ENCODE measurements around the gene CYB5A. TPM values are rescaled to one million over a fixed set of nuclear protein-coding genes. Genes with fewer than 3 reads are reported as not detected.

Gene CYB5A
- total RNA-seq, 1 donor from 2014 or later, result 53.2 TPM

DNA sequence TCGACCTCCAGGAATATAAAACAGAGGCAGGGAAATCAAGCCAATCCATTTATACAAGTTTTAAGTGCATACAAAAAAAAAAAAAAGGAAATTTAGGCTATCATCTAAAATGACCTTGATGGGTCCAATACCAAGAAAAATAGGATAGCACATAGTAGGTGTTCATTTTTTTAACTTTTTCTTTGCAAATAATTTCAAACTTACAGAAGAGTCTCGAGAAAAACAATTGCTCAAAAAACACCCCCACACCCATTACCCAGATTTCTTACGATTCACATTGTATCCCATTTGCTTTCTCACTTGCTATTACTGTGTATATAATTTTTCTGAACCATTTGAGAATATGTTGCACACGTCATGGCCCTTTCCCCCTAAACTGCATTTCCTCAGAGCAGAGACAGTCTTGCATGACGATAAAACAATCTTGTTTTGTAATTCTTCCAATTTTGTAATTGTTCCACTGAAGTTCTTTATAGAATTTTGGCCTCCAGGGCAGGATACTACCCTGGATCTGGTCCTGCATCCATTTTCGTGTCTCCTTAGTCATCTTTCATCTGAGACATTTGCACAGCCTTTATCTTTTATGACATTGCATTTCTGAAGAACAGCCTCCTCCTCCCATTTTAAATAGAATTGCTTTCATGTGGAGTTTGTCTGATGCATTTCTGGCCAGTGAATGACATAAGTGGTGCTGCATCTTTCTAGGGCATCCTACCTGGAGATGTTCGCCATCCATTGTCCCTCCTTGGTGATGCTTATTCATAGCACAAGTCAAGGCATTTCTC is 68.9 kb downstream of the CYB5A start:
- no peaks in the 10 kb centered on the region for H3K36me3 ChIP-seq (ENCODE audit: control insufficient read depth, insufficient read depth, low read length)
- no peaks in the 10 kb centered on the region for H3K27me3 ChIP-seq (ENCODE audit: control insufficient read depth, insufficient read depth, low read length)
- TF ChIP-seq, protein P1, sequence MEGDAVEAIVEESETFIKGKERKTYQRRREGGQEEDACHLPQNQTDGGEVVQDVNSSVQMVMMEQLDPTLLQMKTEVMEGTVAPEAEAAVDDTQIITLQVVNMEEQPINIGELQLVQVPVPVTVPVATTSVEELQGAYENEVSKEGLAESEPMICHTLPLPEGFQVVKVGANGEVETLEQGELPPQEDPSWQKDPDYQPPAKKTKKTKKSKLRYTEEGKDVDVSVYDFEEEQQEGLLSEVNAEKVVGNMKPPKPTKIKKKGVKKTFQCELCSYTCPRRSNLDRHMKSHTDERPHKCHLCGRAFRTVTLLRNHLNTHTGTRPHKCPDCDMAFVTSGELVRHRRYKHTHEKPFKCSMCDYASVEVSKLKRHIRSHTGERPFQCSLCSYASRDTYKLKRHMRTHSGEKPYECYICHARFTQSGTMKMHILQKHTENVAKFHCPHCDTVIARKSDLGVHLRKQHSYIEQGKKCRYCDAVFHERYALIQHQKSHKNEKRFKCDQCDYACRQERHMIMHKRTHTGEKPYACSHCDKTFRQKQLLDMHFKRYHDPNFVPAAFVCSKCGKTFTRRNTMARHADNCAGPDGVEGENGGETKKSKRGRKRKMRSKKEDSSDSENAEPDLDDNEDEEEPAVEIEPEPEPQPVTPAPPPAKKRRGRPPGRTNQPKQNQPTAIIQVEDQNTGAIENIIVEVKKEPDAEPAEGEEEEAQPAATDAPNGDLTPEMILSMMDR (IDR thresholded peaks at IDR 0.05; ENCODE audit: insufficient read depth, low read length, severe bottlenecking), result no peak
- no peak overlapping the region for H3K4me3 ChIP-seq (ENCODE audit: low read depth, low read length)
- DNase-seq (ENCODE audit: low read depth), result no peak
- peak; percentile 81 for FAIRE-seq

DNA sequence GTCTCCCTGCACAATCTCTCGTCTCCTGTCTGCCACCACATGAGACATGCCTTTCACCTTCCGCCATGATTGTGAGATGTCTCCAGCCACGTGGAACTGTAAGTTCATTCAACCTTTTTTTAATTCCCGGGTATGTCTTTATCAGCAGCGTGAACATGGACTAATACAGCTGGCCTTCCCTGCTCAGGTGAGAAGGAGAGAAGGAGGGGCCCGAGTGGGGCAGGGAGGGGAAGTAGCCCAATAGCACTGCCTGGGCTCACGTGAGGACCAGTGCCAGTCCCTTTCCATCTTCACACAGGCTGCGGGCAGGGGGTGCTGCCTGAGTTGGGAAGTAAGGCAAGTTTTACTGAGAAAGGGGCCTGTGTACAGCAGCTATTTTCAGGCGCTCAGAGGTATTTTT is 70.7 kb downstream of the CYB5A start:
- no peaks in the 10 kb centered on the region for H3K27me3 ChIP-seq (ENCODE audit: control insufficient read depth, insufficient read depth, low read length)
- DNase-seq (ENCODE audit: low read depth), result no peak
- no peak for FAIRE-seq
- TF ChIP-seq, protein P1 (IDR thresholded peaks at IDR 0.05; ENCODE audit: insufficient read depth, low read length, severe bottlenecking), result no peak
- no peak overlapping the region for H3K4me3 ChIP-seq (ENCODE audit: low read depth, low read length)
- no peaks in the 10 kb centered on the region for H3K36me3 ChIP-seq (ENCODE audit: control insufficient read depth, insufficient read depth, low read length)

GRCh38 chr18:74219056-74219455 is 72.7 kb downstream of the CYB5A start:
- DNase-seq (ENCODE audit: low read depth) (peak; percentile 76), FAIRE-seq (no peak)
- no peak overlapping the region for H3K4me3 ChIP-seq (ENCODE audit: low read depth, low read length)
- TF ChIP-seq, protein P1 (IDR thresholded peaks at IDR 0.05; ENCODE audit: insufficient read depth, low read length, severe bottlenecking), result no peak
- H3K36me3 ChIP-seq (ENCODE audit: control insufficient read depth, insufficient read depth, low read length), result no peaks in the 10 kb centered on the region
- no peaks in the 10 kb centered on the region for H3K27me3 ChIP-seq (ENCODE audit: control insufficient read depth, insufficient read depth, low read length)

- Histone ChIP-seq H3K36me3 (ENCODE audit: control insufficient read depth, insufficient read depth, low read length) (no peaks in the 10 kb centered on the region), H3K4me3 (ENCODE audit: low read depth, low read length) (no peak overlapping the region), H3K27me3 (ENCODE audit: control insufficient read depth, insufficient read depth, low read length) (no peaks in the 10 kb centered on the region)
- DNase-seq (ENCODE audit: low read depth) (peak; percentile 23), FAIRE-seq (no peak)
- TF ChIP-seq, protein P1 (IDR thresholded peaks at IDR 0.05; ENCODE audit: insufficient read depth, low read length, severe bottlenecking), result no peak
Observed at GRCh38 chr18:74217476-74218143, 74.2 kb downstream of the CYB5A start.

DNA sequence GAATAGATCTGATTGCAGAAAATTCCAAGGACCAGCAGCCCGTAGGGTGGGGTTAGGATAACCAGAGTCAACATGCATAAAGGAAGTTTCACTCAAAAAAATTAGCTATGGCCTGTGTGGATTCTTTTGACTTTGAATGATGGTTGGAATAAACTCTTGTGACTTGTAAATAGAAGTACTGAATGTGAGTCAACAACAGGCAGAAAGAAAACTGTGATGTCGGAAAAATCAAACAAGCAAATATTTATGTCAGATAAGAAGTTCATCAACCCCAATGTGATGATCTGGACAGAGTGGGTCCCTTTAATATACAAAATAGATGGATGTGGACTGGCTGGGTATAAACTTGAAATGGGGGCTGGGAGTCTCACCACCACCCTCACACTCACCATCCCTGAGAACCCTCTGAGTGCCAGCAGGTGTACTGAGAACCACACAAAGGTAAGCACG is 75.1 kb downstream of the CYB5A start:
- Histone ChIP-seq H3K27me3 (ENCODE audit: control insufficient read depth, insufficient read depth, low read length) (no peaks in the 10 kb centered on the region), H3K36me3 (ENCODE audit: control insufficient read depth, insufficient read depth, low read length) (no peaks in the 10 kb centered on the region), H3K4me3 (ENCODE audit: low read depth, low read length) (no peak overlapping the region)
- DNase-seq (ENCODE audit: low read depth) (no peak), FAIRE-seq (no peak)
- TF ChIP-seq, protein P1 (IDR thresholded peaks at IDR 0.05; ENCODE audit: insufficient read depth, low read length, severe bottlenecking), result no peak
